ENCODE data around the gene SCYGR1.

GRCh38 chr2:227349989-227350612 is 37.6 kb downstream of the SCYGR1 start:
- TF ChIP-seq, protein P1, sequence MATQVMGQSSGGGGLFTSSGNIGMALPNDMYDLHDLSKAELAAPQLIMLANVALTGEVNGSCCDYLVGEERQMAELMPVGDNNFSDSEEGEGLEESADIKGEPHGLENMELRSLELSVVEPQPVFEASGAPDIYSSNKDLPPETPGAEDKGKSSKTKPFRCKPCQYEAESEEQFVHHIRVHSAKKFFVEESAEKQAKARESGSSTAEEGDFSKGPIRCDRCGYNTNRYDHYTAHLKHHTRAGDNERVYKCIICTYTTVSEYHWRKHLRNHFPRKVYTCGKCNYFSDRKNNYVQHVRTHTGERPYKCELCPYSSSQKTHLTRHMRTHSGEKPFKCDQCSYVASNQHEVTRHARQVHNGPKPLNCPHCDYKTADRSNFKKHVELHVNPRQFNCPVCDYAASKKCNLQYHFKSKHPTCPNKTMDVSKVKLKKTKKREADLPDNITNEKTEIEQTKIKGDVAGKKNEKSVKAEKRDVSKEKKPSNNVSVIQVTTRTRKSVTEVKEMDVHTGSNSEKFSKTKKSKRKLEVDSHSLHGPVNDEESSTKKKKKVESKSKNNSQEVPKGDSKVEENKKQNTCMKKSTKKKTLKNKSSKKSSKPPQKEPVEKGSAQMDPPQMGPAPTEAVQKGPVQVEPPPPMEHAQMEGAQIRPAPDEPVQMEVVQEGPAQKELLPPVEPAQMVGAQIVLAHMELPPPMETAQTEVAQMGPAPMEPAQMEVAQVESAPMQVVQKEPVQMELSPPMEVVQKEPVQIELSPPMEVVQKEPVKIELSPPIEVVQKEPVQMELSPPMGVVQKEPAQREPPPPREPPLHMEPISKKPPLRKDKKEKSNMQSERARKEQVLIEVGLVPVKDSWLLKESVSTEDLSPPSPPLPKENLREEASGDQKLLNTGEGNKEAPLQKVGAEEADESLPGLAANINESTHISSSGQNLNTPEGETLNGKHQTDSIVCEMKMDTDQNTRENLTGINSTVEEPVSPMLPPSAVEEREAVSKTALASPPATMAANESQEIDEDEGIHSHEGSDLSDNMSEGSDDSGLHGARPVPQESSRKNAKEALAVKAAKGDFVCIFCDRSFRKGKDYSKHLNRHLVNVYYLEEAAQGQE (IDR thresholded peaks at IDR 0.05; ENCODE audit: borderline replicate concordance), result no peak
- TF ChIP-seq, protein P2, sequence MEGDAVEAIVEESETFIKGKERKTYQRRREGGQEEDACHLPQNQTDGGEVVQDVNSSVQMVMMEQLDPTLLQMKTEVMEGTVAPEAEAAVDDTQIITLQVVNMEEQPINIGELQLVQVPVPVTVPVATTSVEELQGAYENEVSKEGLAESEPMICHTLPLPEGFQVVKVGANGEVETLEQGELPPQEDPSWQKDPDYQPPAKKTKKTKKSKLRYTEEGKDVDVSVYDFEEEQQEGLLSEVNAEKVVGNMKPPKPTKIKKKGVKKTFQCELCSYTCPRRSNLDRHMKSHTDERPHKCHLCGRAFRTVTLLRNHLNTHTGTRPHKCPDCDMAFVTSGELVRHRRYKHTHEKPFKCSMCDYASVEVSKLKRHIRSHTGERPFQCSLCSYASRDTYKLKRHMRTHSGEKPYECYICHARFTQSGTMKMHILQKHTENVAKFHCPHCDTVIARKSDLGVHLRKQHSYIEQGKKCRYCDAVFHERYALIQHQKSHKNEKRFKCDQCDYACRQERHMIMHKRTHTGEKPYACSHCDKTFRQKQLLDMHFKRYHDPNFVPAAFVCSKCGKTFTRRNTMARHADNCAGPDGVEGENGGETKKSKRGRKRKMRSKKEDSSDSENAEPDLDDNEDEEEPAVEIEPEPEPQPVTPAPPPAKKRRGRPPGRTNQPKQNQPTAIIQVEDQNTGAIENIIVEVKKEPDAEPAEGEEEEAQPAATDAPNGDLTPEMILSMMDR (IDR thresholded peaks at IDR 0.05; ENCODE audit: poor library complexity, severe bottlenecking), result no peak
- no peak for TF ChIP-seq POLR2AphosphoS5 (IDR thresholded peaks at IDR 0.05)
